Measurements from ENCODE around the gene SHISA4. TPM values are rescaled to one million over a fixed set of nuclear protein-coding genes. Genes with fewer than 3 reads are reported as not detected.

SHISA4 gene
- total RNA-seq, 4 donors from 2014 or later, result 18.9 to 35.8 (median 29.3) TPM

DNA sequence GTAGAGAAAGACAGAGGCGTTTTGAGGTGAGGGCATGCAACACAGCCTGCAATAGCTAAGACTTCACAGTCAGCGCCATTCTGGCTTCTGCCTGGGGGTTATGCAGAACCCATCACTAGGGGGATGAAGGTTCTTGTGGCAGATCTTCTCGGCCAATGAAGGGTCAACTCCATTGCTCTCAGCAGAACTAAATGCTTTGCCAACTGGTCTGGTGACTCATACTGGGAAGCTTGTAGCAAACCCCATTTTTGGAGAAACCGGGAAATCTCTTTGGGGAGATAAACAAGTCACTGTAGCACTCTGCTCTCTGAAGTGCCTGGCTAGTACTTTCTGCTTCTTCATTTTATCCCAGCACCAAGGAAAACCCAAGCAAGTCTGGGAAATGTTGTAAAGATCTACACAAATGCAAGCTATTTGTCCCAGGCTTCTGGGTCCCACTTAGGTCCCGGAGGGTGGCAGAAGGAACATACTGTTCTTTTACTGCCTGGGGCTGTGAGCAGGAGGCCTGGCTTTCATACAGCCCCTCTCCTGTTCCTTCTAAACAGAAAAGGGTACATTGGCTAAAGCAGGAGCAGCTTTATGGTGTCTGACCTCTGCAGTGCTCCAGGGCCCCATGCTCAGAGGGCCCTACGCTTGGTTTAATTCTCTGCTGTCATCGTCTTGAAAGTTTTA is 28.8 kb downstream of the SHISA4 start:
- H3K27me3 ChIP-seq, result no peaks in the 10 kb centered on the region
- H3K4me3 ChIP-seq, result peak overlapping the region in 1 of 2 donors; percentile 36
- ATAC-seq, result peak; percentile 60
- H3K4me1 ChIP-seq, result peaks cover 36 to 100% (median 52%) of the 10 kb centered on the region in 3 donors
- TF ChIP-seq POLR2A (IDR thresholded peaks at IDR 0.05) (peak; percentile 26 to 30), POLR2AphosphoS5 (IDR thresholded peaks at IDR 0.05) (peak; percentile 94), EP300 (IDR thresholded peaks at IDR 0.05) (peak; percentile 41)
- TF ChIP-seq, protein P1, sequence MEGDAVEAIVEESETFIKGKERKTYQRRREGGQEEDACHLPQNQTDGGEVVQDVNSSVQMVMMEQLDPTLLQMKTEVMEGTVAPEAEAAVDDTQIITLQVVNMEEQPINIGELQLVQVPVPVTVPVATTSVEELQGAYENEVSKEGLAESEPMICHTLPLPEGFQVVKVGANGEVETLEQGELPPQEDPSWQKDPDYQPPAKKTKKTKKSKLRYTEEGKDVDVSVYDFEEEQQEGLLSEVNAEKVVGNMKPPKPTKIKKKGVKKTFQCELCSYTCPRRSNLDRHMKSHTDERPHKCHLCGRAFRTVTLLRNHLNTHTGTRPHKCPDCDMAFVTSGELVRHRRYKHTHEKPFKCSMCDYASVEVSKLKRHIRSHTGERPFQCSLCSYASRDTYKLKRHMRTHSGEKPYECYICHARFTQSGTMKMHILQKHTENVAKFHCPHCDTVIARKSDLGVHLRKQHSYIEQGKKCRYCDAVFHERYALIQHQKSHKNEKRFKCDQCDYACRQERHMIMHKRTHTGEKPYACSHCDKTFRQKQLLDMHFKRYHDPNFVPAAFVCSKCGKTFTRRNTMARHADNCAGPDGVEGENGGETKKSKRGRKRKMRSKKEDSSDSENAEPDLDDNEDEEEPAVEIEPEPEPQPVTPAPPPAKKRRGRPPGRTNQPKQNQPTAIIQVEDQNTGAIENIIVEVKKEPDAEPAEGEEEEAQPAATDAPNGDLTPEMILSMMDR (IDR thresholded peaks at IDR 0.05), result no peak
- WGBS, 2 donors (ENCODE audit: low coverage in 1 of 2), result 20 to 43% methylated on average over 2 to 5 of the region's 7 CpGs
- no peaks in the 10 kb centered on the region for H3K9me3 ChIP-seq
- peak overlapping the region; percentile 94 to 96 (median 95) for H3K27ac ChIP-seq
- H3K36me3 ChIP-seq, result peaks cover 0 to 23% of the 10 kb centered on the region in 2 donors

DNA sequence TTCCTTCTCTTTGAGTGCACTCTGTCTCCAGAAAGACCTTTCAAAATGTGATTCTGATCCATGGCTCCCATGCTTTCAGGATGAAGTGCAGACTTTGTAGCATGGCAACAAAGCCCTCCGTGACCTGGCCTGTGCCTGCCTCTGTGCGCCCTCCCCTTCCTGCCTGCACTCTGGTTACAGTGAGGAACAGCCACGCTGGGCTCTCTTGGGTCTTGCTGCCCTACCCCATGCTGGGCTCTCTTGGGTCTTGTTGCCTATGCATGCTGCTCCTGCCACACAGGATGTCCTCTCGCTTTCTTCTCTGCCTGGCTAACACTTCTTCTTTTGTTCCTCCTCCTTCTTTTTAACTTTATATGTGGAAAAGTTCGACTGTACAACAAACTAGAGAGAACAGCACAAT is 29.6 kb downstream of the SHISA4 start:
- Histone ChIP-seq H3K4me1 (peaks cover 36 to 100% (median 51%) of the 10 kb centered on the region in 3 donors), H3K9me3 (no peaks in the 10 kb centered on the region), H3K4me3 (peak overlapping the region in 1 of 2 donors; percentile 36), H3K27ac (peak overlapping the region; percentile 94 to 96 (median 95)), H3K36me3 (peaks cover 0 to 29% of the 10 kb centered on the region in 2 donors), H3K27me3 (no peaks in the 10 kb centered on the region)
- 50% methylated on average over 5 of the region's 5 CpGs for WGBS, 2 donors (ENCODE audit: low coverage in 1 of 2)
- TF ChIP-seq POLR2AphosphoS5 (IDR thresholded peaks at IDR 0.05) (no peak), POLR2A (IDR thresholded peaks at IDR 0.05) (no peak), EP300 (IDR thresholded peaks at IDR 0.05) (no peak)
- TF ChIP-seq, protein P1 (IDR thresholded peaks at IDR 0.05), result no peak
- no peak for ATAC-seq

DNA sequence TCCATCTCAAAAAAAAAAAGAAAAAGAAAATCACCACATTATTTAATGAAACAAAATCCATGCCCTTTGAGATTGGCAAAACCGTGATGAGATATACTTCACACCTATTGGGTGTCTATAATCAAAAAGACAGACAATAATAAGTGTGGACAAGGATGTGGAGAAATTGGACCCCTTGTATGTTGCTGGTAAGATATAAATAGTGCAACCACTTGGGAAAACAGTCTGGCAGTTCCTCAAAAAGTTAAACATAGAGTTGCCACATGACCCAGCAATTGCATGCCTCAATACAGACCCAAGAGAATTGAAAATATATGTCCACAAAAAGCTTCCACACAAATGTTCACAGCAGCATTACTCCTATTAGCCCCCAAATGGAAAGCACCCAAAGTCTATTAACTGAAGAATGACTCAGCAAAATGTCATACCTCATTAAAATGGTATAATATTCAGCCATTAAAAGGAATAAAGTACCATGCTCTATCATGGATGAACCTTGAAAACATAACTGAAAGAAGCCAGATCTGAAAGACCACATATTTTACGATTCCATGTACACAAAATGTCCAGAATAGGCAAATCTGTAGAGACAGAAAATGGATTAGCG is 33.4 kb downstream of the SHISA4 start:
- Histone ChIP-seq H3K27ac (peak overlapping the region; percentile 20 to 95 (median 94)), H3K4me3 (no peak overlapping the region), H3K9me3 (no peaks in the 10 kb centered on the region), H3K4me1 (peaks cover 32 to 96% (median 43%) of the 10 kb centered on the region in 3 donors), H3K27me3 (no peaks in the 10 kb centered on the region), H3K36me3 (peaks cover 0 to 41% of the 10 kb centered on the region in 2 donors)
- 81 to 83% methylated on average over 3 of the region's 3 CpGs for WGBS, 2 donors (ENCODE audit: low coverage in 1 of 2)
- TF ChIP-seq, protein P1 (IDR thresholded peaks at IDR 0.05), result no peak
- TF ChIP-seq EP300 (IDR thresholded peaks at IDR 0.05) (no peak), POLR2AphosphoS5 (IDR thresholded peaks at IDR 0.05) (no peak), POLR2A (IDR thresholded peaks at IDR 0.05) (no peak)
- ATAC-seq, result no peak

DNA sequence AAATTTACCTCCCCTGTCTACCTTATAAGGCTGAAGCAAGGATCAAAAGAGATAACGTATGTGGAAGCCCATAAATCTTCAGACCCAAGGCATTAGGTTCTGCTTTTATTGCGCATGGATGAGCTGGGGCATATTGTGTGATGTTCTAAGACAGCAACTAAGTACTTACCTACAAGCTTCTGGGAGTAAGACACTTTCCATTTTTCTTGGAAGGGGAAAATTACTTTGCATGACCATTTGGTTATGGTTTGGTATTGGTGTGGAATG is 36.5 kb downstream of the SHISA4 start:
- peak overlapping the region; percentile 65 to 92 (median 74) for H3K27ac ChIP-seq
- WGBS, 2 donors (ENCODE audit: low coverage in 1 of 2), result 21 to 36% methylated on average over 2 of the region's 2 CpGs
- H3K36me3 ChIP-seq, result peaks cover 0 to 66% of the 10 kb centered on the region in 2 donors

More for the DNA sequence above, 36.5 kb downstream of the SHISA4 start:
- ATAC-seq, result no peak
- H3K4me1 ChIP-seq, result peaks cover 14 to 96% (median 22%) of the 10 kb centered on the region in 3 donors
- TF ChIP-seq POLR2AphosphoS5 (IDR thresholded peaks at IDR 0.05) (no peak), POLR2A (IDR thresholded peaks at IDR 0.05) (no peak), EP300 (IDR thresholded peaks at IDR 0.05) (no peak)
- TF ChIP-seq, protein P1 (IDR thresholded peaks at IDR 0.05), result no peak
- H3K9me3 ChIP-seq, result no peaks in the 10 kb centered on the region
- no peaks in the 10 kb centered on the region for H3K27me3 ChIP-seq
- H3K4me3 ChIP-seq, result no peak overlapping the region

Measured in gastroesophageal sphincter (tissue), 4 donors.